Astrocyte of the hippocampus (primary cell): ENCODE results near the gene ZNF467.

Source experiments
- DNase-seq: peaks from one replicate; pipeline ENCODE4 v3.0.0; 2011; ENCODE audit warnings: low read depth, low spot score

ZNF467 gene

DNA sequence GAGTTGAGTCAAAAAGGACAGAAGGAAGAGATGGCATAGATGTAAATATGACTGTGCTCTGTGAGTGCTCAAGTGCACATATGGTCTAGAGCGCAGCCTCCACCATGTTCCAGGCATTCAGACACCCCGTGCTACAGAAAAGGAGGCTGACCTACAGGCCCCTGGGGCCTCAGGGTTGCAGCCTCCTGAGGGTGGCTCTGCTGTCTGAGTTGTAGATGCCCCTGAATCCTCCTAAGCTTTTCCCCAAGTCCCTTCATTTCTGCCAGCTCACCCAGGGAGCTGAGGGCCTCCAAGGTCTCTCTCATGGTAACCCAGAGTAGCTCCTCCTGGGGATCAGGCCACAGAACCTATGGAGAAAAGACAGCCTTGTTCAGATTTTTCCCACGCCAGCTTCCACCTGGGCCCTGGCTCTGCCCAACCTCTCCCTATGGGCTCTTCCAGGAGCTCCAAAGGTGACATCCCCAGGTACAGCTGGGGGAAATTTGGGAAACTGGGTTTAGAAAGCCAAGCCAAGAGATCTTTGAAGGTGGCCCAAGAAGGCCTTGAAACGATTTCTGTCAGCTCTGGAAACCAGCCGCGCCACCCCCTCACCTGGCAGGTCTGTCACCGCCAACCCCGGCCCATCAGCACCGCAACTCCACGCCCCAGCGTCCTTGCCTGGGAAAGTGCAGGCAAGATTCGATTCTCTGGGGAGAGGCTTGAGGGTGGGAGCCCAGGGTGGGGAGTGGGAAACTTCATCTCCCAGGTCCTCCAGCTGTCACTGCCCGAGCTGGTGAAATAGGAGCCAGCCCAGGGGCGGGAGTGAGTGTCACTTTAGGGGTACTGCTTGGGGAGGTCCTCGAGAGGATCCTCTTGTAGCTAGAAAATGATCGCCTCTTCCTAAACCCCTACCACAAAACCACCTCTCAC is 2.4 kb downstream of the ZNF467 start:
- no peak for DNase-seq

DNA sequence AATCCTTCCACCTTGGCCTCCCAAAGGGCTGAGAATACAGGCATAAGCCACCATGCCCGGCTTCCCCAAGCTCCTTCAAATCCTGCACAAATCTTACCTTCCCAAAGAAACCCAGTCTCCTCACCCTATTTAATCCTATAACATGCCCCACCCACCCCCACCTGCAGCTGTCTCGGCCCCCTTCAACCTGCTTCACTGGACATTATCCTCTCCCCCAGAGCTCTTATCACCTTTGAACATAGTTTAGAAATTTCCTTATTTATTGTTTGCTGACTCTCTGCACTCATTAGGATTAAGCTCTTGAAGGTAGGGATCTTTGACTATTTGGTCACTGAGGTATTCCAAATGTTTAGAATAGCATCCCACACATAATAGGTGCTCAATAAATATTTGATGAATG is 3.5 kb downstream of the ZNF467 start:
- no peak for DNase-seq

DNA sequence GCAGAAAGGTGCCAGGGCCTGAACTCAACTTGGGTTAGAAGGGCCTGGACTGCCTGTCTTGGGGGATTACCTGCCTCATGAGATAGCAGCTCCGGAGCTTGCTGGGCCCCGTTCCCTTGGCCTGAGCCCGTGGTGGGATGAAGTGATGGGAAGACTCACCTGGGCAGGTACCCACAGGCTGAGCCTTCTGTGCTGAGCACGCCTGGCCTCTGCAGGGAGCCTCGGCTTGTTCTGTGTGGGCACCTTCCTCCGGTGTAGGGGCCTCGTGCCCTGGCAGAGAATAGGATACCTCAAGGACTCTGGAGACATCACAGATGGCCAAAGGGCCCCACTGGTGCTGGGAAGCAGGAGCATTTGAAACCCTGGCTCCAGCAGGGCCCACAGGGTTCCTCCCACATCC is 4.5 kb downstream of the ZNF467 start:
- no peak for DNase-seq

GRCh38 chr7:149767068-149767467 is 6.3 kb downstream of the ZNF467 start:
- DNase-seq, result no peak

GRCh38 chr7:149766135-149766675 is 7.2 kb downstream of the ZNF467 start:
- DNase-seq, result no peak

DNA sequence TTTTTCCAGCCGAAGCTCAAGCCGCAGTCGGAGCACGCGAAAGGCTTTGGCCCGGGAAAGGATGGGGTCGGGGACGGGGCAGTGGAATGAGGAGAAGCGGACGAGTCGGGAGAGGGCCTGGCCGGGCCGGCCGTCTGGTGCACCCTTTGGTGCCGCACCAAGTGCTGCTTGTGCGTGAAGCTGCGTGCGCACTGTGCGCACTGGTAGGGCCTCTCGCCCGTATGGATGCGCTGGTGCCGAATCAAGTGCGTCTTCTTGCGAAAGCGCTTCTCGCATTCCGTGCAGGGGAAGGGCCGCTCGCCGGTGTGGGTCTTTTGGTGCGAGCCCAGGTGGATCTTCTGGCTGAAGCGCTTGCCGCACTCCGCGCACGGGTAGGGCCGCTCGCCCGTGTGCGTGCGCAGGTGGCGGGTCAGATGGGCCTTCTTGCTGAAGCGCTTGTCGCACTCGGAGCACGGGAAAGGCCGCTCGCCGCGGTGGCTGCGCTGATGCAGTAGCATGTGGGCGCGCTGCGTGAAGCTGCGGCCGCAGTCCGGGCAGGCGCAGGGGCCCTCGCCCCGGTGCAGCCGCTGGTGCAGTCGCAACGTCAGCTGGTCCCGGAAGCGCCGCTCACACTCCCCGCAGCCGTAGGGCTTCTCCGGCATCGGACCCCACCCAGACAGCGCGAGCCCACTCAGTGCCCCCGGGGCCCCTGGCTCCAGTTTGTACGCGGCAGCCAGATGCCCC is 7.8 kb downstream of the ZNF467 start:
- peak; percentile 18 for DNase-seq

- DNase-seq, result peak; percentile 46
Observed at GRCh38 chr7:149764481-149765398, 8.6 kb downstream of the ZNF467 start.

DNA sequence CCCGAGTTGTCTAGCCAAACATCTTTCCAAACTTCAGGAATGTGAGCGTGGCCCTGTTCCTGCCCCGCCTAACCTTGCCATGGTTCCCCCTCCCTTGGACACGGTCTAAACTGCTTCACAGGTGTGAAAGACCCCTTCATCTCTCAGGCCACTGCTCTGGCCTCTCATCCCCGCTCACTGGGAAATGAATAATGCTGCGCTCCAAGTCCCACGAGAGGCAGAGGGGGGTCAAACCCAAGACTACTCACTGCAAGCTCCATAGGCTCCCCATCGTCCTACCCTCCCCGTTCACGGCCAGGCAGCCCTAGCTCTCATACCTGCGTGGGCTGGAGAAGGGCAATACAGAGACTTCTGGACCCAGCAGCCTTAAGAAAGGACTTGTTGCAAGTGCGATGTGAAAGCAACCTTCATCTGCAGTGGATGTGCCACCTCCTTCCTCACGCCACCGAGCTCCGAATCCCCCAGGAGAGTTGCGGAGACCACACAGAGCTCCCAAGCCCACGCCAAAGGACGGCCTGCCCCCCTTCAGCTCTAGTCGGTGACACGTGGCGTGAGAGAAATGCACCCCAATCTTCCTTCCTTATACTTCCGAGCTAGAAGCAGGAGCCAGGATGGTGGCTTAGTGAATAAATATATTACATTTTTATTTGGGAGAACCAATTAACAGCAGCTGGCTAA is 9.7 kb downstream of the ZNF467 start:
- DNase-seq, result no peak

- DNase-seq, result no peak
Observed at GRCh38 chr7:149762610-149763009, 10.8 kb downstream of the ZNF467 start.

GRCh38 chr7:149762089-149762488 is 11.3 kb downstream of the ZNF467 start:
- DNase-seq, result no peak

DNA sequence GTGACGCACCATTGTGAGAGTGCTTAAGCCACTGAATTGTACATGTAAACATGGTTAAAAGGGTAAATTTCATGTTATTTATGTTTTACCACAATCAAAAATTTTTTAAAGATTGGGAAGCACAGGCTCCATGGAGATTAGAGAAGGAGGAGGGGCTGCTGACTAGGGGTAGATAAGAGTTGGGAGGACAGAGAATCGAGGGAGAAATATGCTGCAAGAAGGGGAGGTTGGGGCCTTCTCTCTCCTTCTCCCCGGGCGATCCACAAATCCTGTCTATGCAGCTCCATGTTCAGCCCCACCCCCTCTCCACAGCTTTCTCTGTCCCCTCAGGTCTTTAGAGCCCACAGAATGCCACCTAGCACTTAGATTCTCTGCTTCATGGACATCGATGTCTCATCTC is 12.1 kb downstream of the ZNF467 start:
- DNase-seq, result no peak

DNA sequence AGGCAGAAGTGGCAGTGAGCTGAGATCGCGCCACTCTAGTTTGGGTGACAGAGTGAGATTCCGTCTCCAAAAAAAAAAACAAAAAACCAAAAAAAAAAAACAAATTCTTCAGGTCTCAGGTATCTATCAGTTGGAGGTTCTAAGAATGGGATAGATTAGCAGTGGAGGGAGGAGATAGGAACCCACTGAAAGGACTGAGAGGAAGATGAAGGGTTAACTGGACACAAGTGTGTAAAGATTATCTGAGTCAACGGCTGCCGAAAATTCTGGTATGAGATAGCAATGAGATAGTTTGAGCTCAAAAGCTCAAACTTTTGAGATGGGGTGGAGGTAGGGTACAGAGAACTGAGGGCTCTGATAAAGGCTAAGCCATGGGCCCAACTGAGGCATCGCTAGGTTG is 12.8 kb downstream of the ZNF467 start:
- no peak for DNase-seq

GRCh38 chr7:149759093-149759860 is 14.1 kb downstream of the ZNF467 start:
- DNase-seq, result no peak

DNA sequence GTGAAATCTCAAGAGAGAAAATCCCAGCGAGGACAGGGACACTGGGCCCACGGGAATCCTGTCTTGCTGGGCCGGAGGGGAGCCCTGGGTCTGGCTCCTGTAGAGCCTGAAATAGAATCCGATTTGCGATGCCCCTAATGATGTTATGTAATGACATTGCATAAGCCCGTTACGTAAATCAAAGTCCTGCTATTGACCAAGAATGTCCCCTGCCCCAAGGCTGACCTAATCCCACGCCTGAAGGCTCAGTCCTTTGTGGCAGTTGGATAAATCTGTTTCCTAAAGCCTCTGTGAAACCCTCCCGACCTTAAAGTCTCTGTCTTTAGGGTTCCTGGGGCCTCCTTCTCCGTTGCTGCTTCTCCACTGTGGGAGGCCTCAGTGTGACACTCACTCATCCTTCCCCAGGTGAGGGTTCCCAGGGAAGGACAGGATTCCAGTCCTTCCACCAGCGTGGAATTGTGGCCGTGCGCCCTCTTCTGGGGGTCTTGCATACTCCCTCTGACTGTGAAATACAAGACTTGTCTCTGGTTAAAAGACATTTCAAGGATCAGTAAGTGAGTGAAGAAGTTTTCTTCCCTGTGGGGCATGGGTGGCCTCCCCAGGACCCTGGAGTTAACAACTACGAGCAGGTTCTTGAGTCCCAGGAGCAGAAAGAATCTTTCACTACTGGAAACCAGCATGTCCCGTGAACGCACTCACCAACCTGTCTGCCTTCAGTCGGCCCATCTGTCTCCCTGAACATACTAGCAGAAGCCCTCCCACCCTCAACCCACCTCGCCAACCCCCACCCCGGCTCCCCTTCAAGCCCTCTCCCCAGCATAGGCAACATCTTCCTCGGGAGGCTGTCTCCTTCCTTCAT is 19.8 kb downstream of the ZNF467 start:
- DNase-seq, result peak; percentile 52

GRCh38 chr7:149752646-149753045 is 20.7 kb downstream of the ZNF467 start:
- no peak for DNase-seq

GRCh38 chr7:149751043-149751775 is 22.2 kb downstream of the ZNF467 start:
- DNase-seq, result no peak

DNA sequence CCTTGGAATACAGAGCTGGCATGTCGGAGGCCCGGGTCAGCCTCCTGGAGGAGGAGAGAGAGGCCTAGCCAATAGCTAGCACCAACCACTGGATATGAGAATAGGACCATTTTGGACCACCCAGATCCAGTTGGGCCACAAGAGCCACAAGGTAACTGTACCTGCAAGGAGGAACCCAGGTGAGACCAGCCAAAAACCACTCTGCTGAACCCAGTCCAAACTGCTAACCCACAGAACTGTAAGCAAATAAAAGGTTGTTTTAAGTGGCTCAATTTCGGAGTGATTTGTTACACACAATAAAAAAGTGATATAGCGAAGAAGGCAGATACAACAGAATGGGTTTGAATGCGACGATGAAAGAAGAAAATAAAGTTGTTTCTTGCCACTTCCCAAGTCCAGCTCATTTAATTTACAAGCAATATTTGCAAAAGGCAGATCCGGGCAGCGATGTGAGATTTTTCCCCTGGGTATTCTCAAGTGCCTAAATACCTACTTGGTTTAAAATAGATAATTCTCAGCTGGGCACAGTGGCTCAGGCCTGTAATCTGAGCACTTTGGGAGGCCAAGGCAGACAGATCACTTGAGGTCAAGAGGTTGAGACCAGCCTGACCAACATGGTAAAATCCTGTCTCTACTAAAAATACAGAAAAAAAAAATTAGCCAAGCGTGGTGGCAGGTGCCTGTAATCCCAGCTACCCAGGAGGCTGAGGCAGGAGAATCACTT is 23.1 kb downstream of the ZNF467 start:
- DNase-seq, result no peak
